Sigmoid colon (tissue), 4 donors: ENCODE results near the gene EVI5L.

ENCODE experiments used
- EP300 ChIP-seq, 4 donors: sonication (generic); formaldehyde crosslinking; IDR thresholded peaks; one replicate each; pipeline ENCODE4 v1.6.1; 2017; ENCODE audit warnings: antibody characterized with exemption in 4 of 4
- POLR2AphosphoS5 ChIP-seq, 4 donors: sonication (generic); formaldehyde crosslinking; IDR thresholded peaks; one replicate each; pipeline ENCODE4 v1.6.1; 2017; ENCODE audit warnings: antibody characterized with exemption in 4 of 4
- TF ChIP-seq, protein P1 (sequence below), 4 experiments: fragments of 450-650 bp in 3 of 4; fragments of 200-600 bp in 1 of 4; IDR thresholded peaks; one replicate each; pipeline ENCODE4 v1.5.1; 2016 to 2019; ENCODE audit warnings: antibody characterized with exemption in 4 of 4, mild to moderate bottlenecking in 3 of 4, moderate library complexity in 2 of 4

DNA sequence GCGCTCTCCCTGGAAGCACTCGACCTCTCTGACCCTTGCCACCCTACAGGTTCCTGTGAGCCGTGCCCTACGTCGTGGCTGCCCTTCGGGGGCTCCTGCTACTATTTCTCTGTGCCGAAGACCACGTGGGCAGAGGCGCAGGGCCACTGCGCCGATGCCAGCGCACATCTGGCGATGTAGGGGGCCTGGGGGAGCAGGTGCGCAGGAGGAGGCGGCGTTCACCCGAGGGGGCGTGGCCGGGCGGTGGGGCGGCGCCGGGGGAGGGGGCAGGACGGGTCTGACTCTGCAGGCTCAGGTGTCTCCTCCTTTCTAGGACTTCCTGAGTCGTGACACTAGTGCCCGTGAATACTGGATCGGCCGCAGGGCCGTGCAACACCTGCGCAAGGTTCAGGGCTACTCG lies 40.6 kb upstream of the EVI5L start:
- TF ChIP-seq POLR2AphosphoS5 (IDR thresholded peaks at IDR 0.05) (no peak), EP300 (IDR thresholded peaks at IDR 0.05) (no peak)
- TF ChIP-seq, protein P1, sequence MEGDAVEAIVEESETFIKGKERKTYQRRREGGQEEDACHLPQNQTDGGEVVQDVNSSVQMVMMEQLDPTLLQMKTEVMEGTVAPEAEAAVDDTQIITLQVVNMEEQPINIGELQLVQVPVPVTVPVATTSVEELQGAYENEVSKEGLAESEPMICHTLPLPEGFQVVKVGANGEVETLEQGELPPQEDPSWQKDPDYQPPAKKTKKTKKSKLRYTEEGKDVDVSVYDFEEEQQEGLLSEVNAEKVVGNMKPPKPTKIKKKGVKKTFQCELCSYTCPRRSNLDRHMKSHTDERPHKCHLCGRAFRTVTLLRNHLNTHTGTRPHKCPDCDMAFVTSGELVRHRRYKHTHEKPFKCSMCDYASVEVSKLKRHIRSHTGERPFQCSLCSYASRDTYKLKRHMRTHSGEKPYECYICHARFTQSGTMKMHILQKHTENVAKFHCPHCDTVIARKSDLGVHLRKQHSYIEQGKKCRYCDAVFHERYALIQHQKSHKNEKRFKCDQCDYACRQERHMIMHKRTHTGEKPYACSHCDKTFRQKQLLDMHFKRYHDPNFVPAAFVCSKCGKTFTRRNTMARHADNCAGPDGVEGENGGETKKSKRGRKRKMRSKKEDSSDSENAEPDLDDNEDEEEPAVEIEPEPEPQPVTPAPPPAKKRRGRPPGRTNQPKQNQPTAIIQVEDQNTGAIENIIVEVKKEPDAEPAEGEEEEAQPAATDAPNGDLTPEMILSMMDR (IDR thresholded peaks at IDR 0.05), result no peak
